Sciatic nerve (tissue), 2 donors: ENCODE data around the gene MRPL23. TPM values are rescaled to one million over a fixed set of nuclear protein-coding genes. Genes with fewer than 3 reads are reported as not detected.

Experiments
- ATAC-seq: fragments of 200-7000 bp; cut with Tn5 transposase; one replicate; pipeline ENCODE4 v1.9.1; 2020; ENCODE audit warnings: mild to moderate bottlenecking, moderate library complexity
- DNase-seq: peaks from one replicate; pipeline ENCODE4 v3.0.0-alpha.2; 2020; ENCODE audit warnings: low spot score
- intact Hi-C: fragments of 100-400 bp; cut with DNase I; formaldehyde crosslinking; loops from one replicate; pipeline ENCODE4 v1.14.2; 2022
- total RNA-seq: library from RNA; stranded (reverse); fragmentation: NEBNext Ultra II Directional; extraction: Animal tissue kit (Norgen Biotek cat#: 25700); gene quantifications from one replicate; pipeline ENCODE4 v1.2.1, GENCODE V29; 2021
- donor health status: DM: no; HTN: no; CAD: no.
- donor health status: DM: no; HTN: no; CAD: no.

Gene MRPL23
- total RNA-seq, 1 donor from 2014 or later = 39.5 TPM

DNA sequence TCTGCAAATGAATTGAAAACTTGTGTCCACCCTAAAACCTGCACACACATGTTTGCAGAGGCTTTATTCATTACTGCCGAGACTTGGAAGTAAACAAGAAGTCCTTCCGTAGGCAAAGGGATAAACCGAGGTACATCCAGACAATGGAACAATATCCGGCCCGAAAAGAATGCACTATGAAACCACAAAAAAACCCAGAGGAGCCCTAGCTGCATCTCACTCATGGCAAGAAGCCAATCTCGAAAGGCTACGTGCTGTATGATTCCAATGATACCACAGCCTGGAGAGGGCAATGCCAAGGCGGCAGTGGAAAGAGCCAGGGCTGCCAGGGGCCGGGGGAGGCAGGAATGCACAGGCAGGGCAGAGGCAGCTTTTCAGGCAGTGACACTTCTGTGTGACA, 3.2 kb upstream of the MRPL23 start:
- intact Hi-C loops = loop anchor here (5.0 kb wide), 1 partner anchor 47 kb away; no protein-coding TSS in a partner anchor
- DNase-seq = peak; percentile 56
- ATAC-seq = no peak

DNA sequence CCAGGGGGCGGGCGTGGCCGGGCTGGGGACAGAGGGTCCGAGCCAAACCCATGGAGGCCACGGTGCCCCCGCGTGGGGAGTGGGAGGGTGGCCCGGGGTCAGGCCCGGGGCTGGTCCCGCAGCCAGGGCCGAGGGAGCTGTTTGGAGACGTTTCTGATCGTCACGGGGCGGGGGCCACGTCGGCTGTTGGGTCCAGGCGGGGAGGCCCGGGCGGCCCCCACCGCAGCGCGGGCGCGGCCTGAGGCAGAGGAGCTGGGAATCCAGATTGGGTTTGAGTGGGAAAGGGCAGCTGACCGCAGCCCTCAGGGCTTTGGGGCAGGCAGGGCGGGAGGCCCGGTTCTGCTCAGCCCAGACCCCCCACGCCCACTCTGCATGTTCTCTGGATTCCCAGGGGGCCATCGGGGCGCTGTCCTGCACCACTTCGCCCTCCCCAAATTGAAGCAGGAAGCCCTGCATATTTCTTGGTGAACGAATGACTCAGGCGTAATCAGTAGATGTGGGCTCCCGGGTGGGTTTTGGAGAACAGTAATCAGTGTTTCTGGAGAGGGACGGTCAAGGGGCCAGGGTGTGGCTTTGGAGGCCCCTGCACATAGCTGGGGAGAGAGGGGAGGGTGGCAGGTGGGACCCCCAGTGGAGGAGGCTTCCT, 583 bp downstream of the MRPL23 start:
- peak; percentile 67 for ATAC-seq
- intact Hi-C loops = no loop called here
- no peak for DNase-seq

DNA sequence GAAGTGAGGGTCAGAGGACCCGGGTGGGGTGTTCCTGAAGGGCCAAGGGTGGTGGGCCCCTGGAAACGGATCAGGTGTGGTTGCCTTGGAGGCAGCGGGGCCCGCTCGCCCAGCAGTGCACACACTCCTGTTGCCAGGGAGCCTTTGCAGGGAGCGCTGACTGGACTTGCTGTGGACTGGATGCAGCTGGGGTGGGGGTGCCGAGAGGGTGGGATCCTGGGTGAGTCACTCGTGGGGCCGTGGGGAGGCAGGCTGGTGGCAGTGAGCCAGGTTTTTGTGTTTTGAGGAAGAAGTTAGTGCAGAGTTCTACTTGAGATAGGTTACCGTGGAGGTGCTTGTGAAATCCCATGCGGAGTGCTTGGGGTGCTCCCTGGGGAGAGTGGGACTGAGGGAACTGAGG, 1.3 kb downstream of the MRPL23 start:
- DNase-seq (no peak), ATAC-seq (peak; percentile 47)
- intact Hi-C loops = no loop called here

DNA sequence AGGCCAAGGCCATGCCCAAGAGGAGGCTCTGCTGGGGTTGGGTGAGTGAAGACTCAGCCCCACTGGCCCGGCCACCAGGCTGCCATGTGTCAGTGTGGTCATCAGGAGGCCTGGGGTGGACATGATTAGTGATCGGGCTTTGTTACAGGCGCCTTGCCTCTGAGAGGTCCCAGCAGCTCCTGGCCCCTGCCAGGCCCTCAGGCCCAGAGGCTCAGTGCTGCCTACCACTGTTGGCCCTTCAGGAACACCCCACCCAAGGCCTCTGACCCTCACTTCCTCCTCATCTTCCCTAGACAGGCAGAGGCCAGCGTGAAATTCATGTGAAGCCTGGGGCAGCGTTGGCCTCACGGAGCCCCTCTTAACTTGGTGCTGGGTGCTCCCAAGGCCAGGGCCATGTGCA, 2.2 kb downstream of the MRPL23 start:
- ATAC-seq = no peak
- intact Hi-C loops = no loop called here
- peak; percentile 31 for DNase-seq

DNA sequence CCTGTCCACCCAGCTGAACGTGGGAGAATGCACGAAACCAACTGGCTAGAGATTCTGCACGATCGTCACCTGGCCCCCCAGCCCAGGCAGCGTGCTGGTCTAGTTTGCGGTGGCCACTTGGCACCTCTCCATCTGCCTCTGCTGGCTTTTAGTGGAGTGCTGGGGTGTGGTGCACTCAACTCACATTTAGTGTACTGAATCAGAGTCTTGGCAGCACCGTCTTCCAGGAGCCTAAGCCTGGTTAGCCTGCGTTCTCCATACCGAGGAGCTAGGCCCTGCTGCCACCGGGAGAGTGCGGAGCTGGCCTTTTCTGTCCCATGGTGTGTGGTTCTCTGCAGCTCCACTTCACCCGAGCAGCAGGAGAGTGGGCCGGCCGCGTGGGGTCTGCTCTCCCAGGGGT, 2.8 kb downstream of the MRPL23 start:
- intact Hi-C loops = no loop called here
- no peak for DNase-seq
- ATAC-seq = no peak

DNA sequence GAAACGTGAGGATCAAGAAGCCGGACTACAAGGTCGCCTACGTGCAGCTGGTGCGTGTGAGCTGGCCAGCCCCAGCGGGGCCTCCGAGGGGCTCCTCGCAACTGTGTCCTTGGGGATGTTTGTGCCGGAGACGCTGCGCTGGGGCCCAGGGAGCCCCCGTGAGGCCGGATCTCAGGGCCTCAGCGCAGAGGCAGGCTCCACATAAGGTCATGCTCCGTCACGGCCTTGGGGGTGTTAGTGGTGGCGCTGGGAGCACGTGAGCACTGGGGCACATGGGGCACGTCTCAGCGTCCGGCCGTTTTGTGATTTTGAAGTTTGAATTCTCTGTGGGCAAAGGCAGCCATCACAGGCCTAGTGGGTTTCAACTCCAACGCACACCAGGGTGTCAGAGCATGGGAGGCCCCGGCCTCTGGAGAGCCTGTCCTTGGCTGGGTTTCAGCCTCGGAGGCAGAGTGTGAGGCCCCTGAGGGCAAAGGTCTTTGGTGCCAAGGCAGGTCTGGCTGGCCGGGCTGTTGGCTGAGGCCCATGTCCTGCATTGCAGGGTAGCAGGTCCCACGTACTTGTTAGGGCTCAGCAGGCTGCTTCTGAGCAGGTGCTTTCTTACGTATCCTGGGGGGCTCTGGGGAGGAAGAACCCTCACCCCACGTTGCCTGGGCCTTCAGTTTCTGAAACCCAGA, 5.8 kb downstream of the MRPL23 start:
- ATAC-seq = no peak
- DNase-seq = peak; percentile 48
- intact Hi-C loops = no loop called here

DNA sequence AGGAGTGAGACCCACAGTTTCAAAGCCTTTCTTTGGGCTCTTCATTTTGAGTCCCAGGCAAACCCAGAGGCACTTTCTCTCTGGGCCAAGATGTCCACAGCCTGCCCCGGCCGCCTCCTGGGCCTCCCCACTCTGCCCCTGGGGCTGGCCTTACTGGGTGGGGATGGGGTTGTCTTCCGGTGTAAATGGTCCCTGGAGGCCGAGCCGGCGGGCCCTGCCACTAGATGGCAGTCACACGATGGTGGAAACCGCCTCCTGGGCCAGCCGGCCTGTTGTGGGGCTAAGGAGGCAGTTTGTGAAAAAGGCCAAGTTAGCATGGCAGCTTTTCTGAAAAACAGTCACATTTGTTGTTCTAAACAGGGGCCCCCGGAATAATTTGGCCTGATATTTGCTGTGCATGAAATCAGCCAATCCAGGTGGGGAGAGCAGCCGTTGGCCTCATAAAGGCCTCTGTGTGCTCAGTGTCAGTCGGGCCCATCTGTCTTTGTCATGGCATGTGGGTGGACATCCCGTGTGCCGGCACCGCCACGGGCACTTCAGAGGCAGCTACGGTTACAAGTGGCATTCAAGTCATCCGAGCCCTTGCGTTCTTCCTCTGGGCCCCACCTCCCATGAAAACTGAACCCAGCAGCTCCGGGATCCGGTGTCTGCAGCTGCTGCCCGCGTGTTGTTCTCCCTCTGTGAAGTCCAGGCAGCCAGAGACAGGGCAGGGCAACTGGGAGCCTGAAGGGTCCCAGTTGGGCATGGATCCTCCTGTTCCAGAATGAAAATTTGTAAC, 6.5 kb downstream of the MRPL23 start:
- intact Hi-C loops = no loop called here
- ATAC-seq = peak; percentile 56
- peak; percentile 54 for DNase-seq

DNA sequence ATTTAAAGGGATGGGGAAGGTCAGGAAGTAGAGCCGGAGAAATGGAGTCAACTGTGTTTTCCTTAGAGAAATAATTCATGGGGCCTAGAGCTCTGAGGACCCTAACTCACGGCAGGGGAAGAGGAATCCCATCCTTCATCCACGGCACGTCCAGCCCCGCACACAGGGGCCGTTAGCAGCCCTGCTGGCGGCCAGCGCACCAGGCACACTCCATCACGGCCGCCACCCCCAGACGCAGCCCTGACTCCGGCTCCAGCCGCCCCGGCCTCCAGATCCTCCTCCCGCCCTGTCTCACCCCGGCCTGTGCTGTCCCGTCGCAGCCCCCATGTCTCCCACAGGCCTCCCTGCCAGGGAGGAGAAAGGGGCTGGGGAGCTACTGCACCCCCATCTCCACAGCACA, 11.2 kb downstream of the MRPL23 start:
- DNase-seq (no peak), ATAC-seq (no peak)
- intact Hi-C loops = no loop called here

DNA sequence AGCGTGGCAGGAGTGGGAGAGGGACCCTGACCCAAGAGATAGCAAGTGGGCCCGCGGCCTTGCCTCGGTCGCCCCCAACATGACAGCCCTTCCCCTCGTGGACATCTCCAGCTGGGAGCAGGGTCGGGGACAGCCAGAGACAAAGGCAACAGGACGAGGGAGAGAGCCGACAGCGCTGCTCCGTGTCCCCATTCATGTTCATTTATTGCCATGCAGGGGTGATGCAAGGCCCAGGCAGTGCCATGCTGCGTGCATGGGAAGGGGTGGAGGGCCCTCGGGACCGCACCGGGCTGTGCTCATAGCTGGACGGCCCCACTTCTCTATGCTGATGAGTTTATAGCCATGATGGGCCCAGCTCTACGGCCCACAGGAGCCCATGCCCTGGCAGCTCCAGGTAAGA, 12.7 kb downstream of the MRPL23 start:
- no peak for DNase-seq
- intact Hi-C loops = no loop called here
- ATAC-seq = no peak

DNA sequence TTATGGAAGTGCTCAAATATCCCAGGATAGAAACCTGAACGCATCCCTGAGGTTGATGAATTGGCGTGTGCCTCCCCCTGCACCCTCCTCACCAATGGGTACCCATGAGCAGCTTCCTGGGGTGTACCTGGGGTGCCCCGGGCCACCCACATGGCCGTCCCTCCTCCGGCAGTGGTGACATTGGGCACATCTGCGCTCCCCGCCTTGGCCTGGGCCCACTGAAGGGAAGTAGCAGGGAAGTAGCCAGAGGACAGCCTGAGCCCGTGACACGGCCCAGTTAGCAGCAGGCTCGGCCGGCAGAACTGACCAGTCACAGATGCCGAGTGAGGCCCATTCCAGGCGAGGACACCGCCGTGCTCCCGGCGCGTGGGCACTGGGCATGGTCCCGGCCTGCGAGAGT, 16.7 kb downstream of the MRPL23 start:
- intact Hi-C loops = no loop called here
- ATAC-seq (peak; percentile 27), DNase-seq (peak; percentile 41)

DNA sequence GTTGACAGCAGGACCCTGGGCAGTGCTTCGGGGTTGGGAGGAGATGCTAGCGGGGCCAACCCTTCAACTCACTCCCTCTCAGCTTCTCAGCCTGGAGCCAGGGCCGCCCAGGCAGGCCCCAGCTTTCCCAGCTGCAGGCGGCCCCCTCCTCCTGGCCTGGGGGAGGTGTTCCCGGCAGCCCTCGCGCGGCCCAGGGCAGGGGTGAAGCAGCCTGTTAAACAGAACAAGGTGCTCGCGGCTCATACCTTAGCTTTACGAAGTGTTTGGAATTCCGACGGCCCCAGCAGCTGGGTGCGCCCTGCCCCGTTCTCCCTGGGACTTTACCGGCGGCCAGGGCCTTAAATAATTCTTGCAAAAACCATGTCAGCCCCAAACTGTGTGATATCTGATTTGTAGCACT, 17.2 kb downstream of the MRPL23 start:
- intact Hi-C loops = no loop called here
- DNase-seq (no peak), ATAC-seq (peak; percentile 44)

DNA sequence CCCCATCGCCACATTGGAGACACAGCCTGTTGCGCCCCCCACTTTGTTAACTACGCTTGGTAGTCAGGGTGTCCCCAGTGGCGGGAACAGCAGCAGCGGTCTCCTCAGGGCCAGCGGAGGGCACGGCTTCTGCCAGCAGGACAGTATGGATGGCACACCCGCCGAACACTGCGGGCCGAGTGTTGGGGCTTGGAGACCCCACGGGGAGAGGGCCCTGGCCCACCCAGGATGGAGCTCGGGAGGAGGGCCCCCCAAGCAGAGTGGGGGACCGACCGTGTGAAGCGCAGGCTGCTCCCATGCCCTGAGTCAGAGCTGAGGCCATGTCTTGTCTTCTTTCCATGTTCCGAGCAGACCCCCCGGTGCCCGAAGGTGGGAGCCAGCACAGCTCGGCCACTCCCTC, 17.8 kb downstream of the MRPL23 start:
- intact Hi-C loops = no loop called here
- no peak for ATAC-seq
- peak; percentile 35 for DNase-seq

DNA sequence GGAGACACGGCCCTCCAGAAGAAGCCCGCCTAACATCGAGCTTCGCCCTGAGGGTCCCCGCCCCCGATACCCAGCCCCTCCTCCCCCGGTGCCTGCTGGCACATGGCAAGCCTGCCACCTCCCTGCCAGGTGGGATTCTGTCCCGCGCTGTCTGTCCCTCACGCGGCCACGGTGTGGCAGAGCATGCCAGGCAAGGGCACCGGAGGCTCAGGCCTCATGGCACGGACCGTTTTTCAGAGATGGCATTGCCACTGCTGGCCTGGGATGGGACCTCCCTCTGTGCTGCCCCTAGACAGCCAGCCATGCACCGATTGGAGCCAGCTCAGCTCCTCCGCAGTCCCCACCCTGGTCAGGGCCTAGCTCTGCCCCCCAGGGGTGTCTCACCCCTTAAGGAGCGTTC, 19.4 kb downstream of the MRPL23 start:
- intact Hi-C loops = no loop called here
- ATAC-seq = no peak
- DNase-seq = peak; percentile 41

DNA sequence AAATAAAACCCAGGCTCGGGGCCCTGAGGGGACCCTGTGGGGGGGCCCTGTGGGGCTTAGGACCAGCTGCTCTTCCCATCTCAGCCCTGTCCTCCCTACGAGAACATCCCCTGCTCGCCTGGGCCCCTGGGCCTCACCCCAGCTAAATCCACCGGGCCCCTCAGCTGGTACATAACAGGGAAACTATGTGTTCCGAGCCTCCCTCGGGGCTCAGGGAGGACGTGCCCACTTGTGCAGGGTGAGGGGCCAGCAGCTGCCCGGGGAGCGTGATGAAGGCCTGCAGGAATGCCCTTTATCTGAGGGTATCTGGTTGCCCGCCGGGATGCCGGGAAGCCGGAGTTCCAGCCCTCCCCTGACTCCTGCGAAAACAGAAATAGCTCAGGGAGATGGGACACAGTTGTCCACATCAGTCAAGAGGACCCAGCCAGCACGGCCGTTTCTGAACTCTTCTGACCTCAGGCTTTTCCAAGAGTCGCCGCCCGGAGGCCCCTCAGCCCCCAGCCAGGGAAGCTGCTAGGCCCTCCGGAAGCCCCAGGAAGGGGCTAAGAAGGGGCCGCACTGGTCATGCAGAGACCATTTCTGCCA, 20.6 kb downstream of the MRPL23 start:
- intact Hi-C loops = no loop called here
- DNase-seq (no peak), ATAC-seq (no peak)

DNA sequence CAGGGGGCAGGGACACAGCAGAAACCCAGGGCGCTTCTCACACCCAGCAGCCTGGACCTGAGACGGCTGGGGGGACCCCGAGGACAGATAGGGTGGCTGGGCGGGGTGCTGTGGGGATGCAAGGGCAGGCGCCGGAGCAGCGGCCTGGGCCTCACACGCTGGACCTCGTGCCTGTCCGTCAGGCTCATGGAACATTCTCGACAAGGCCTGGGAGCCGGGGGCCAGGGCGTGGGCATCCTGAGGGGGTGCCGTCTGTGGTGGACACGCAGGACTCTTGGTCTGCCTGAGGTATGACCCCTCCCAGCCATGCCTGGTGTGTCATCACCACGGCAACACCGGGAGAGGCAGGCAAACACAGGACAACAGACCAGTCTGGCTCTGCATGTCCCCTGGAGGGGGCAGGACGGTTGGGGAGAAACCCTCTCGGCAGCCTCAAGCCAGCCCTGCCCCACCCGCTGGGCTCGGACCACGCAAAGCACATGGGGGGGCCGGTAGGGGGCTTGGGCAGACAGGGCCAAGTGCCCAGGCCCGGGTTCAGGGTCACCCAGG, 21.4 kb downstream of the MRPL23 start:
- intact Hi-C loops = no loop called here
- ATAC-seq (peak; percentile 57), DNase-seq (peak; percentile 44)

DNA sequence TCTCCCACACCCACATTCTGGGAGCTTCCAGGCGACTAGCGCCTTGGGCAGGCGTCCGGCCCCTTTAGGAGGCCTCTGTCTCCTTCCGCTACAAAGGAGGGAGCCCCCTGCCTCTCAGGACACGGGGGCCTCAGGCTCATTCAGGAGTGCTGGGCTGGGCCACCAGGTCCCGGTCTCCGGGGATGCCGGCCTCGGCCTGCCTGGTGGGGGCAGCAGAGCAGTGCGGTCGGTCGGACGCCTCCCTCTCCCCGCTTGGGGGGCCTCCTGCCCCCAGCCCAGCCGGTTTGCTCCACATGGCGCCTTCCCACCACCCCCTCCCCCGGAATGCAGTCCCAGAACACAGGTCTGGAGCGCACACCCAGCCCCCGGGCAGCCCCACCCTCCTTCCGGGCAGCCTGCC, 21.9 kb downstream of the MRPL23 start:
- DNase-seq = no peak

DNA sequence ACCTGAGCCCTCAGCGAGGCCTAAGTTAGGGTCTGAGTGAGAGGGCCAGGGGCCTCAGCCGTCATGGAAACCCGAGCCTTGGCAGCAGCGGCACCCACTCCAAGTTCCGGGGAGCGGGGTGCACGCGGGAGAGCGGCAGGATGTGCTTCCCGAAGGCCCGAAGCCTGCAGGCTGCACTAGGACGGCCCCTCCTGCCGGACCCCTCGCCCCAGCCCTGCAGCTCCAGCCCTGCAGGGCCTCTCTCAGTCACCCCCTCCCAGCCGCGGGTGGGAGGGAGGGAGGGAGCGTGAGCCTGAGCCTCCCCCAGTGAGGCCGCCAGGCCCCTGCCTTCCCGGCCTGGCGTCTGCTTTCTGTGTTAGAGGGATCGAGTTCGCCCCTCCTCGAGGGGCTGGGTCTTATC, 22.6 kb downstream of the MRPL23 start:
- ATAC-seq (no peak), DNase-seq (no peak)
- intact Hi-C loops = no loop called here

More for the DNA sequence above, 21.9 kb downstream of the MRPL23 start:
- intact Hi-C loops = no loop called here
- ATAC-seq = peak; percentile 64

DNA sequence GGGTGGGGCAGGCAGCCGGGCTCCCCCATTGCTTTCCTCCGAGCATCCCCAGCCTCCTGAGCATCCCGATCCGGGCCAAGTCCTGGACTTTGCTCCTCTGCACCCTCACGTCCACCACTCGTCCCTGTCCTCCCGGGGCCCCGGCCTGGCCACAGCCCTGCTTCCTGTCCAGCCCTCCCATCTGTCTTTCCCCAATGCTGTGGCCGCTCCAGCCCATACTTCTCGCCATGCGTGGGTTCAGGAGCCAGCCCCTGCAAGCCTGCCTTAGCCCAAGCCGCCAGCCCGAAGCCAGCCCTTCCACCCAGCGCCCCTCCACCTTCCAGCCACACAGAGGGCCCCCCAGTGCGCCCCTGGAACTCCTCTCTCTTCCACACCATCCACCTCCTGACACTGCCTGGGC, 23.8 kb downstream of the MRPL23 start:
- peak; percentile 31 for DNase-seq
- no peak for ATAC-seq
- intact Hi-C loops = no loop called here

DNA sequence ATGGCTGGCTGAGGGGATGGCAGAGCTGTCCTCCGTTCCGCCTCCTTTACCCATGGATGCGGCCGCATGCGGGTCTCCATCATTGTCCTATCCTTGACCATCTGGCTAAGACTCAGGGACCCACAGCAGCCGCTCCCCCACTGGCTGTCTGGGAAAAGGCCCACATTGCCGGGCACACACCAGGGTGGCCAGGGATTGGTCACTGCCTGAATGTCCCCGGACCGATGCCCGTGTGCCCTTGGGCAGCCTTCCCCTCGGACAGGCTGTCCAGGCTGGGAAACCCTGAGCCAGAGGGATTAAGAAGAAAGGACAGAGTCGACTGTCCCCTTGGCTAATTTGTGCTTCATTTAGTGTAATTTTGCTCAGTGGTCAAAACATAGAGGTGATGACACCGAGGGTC, 28.1 kb downstream of the MRPL23 start:
- DNase-seq (no peak), ATAC-seq (no peak)
- intact Hi-C loops = no loop called here
